Neural cell (in vitro differentiated cells): ENCODE measurements around the gene ERBB4. TPM values are rescaled to one million over a fixed set of nuclear protein-coding genes. Genes with fewer than 3 reads are reported as not detected.

Experiments used
- H2AFZ ChIP-seq: fragments of 200-600, 300-800 bp; sonication (generic), shearing (Covaris generic); 2 replicates; pipeline ENCODE4 v1.6.0; 2014; ENCODE audit warnings: low read depth, mild to moderate bottlenecking, antibody characterized with exemption, low read length, moderate library complexity
- H3F3A ChIP-seq: fragments of 200-600 bp; shearing (Covaris generic); 2 replicates; pipeline ENCODE4 v1.6.1; 2016; ENCODE audit warnings: mild to moderate bottlenecking, moderate library complexity, mixed read lengths, antibody characterized with exemption, low read length; ENCODE audit not compliant: insufficient read depth, poor library complexity, severe bottlenecking
- H3K27ac ChIP-seq: fragments of 200-600, 300-800 bp; sonication (generic), shearing (Covaris generic); 2 replicates; pipeline ENCODE4 v1.5.1; 2014; ENCODE audit warnings: mild to moderate bottlenecking, low read length, moderate library complexity
- H3K27me3 ChIP-seq: fragments of 300-800, 200-600 bp; sonication (generic), shearing (Covaris generic); 2 replicates; pipeline ENCODE4 v1.6.0; 2014; ENCODE audit warnings: mild to moderate bottlenecking, low read depth, low read length, moderate library complexity; ENCODE audit not compliant: insufficient read depth
- H3K36me3 ChIP-seq: fragments of 300-800, 200-600 bp; sonication (generic), shearing (Covaris generic); 2 replicates; pipeline ENCODE4 v1.5.1; 2014; ENCODE audit warnings: mild to moderate bottlenecking, antibody characterized with exemption, low read length, moderate library complexity; ENCODE audit not compliant: insufficient read depth
- H3K4me2 ChIP-seq: fragments of 300-800, 200-600 bp; sonication (generic), shearing (Covaris generic); 2 replicates; pipeline ENCODE4 v1.6.0; 2014; ENCODE audit warnings: mild to moderate bottlenecking, low read length
- H3K4me3 ChIP-seq: fragments of 300-800, 200-600 bp; sonication (generic), shearing (Covaris generic); 2 replicates; pipeline ENCODE4 v1.5.1; 2014; ENCODE audit warnings: mild to moderate bottlenecking, low read length, moderate library complexity
- H3K79me2 ChIP-seq: fragments of 200-600 bp; shearing (Covaris generic); replicated peaks from 2 replicates; pipeline ENCODE4 v1.6.0; 2014; ENCODE audit warnings: mild to moderate bottlenecking, low read length, moderate library complexity; ENCODE audit not compliant: insufficient read depth
- H3K9ac ChIP-seq: fragments of 300-800, 200-600 bp; sonication (generic), shearing (Covaris generic); 2 replicates; pipeline ENCODE4 v1.6.1; 2016; ENCODE audit warnings: mild to moderate bottlenecking, low read length, mixed read lengths
- H3K9me2 ChIP-seq: fragments of 200-600 bp; shearing (Covaris generic); 2 replicates; pipeline ENCODE4 v1.6.1; 2016; ENCODE audit warnings: mild to moderate bottlenecking, low read length, mixed read lengths; ENCODE audit not compliant: insufficient read depth
- H3K9me3 ChIP-seq: fragments of 200-600, 300-800 bp; sonication (generic), shearing (Covaris generic); 2 replicates; pipeline ENCODE4 v1.6.1; 2016; ENCODE audit warnings: mild to moderate bottlenecking, mixed run types, low read length, moderate library complexity, mixed read lengths
- H4K20me1 ChIP-seq: fragments of 200-600 bp; shearing (Covaris generic); 2 replicates; pipeline ENCODE4 v1.6.1; 2016; ENCODE audit warnings: mild to moderate bottlenecking, mixed run types; ENCODE audit not compliant: insufficient read depth
- EP300 ChIP-seq: fragments of 450-650 bp; conservative IDR thresholded peaks from 2 replicates; pipeline ENCODE4 v1.6.1; 2014; ENCODE audit warnings: antibody characterized with exemption, mild to moderate bottlenecking, moderate library complexity; ENCODE audit not compliant: poor library complexity, severe bottlenecking
- EZH2 ChIP-seq: fragments of 200-600, 300-800 bp; shearing (Covaris generic), sonication (generic); IDR thresholded peaks from 2 replicates; pipeline ENCODE4 v1.6.1; 2014; ENCODE audit warnings: antibody characterized with exemption, low read length, borderline replicate concordance, mild to moderate bottlenecking; ENCODE audit not compliant: insufficient read depth, poor library complexity, severe bottlenecking
- MXI1 ChIP-seq: fragments of 450-650 bp; conservative IDR thresholded peaks from 2 replicates; pipeline ENCODE4 v1.6.1; 2014; ENCODE audit warnings: antibody characterized with exemption, mild to moderate bottlenecking; ENCODE audit not compliant: poor library complexity, severe bottlenecking
- POLR2AphosphoS5 ChIP-seq: IDR thresholded peaks from 2 replicates; pipeline ENCODE4 v1.6.1; 2012
- RAD21 ChIP-seq: fragments of 450-650 bp; conservative IDR thresholded peaks from 2 replicates; pipeline ENCODE4 v1.6.1; 2014; ENCODE audit warnings: antibody characterized with exemption, mild to moderate bottlenecking, moderate library complexity
- SMC3 ChIP-seq: fragments of 450-650 bp; conservative IDR thresholded peaks from 2 replicates; pipeline ENCODE4 v1.6.1; 2014; ENCODE audit warnings: antibody characterized with exemption, mild to moderate bottlenecking, moderate library complexity; ENCODE audit not compliant: poor library complexity
- TAF1 ChIP-seq: IDR thresholded peaks from 2 replicates; pipeline ENCODE4 v1.6.1; 2012; ENCODE audit warnings: low read depth
- polyA plus RNA-seq: library from polyadenylated mRNA; depleted of rRNA; stranded (reverse); fragments of >200 nt; gene quantifications from 2 replicates; pipeline ENCODE4 v1.2.3, GENCODE V29; 2014
- TF ChIP-seq, protein P1 (sequence below): IDR thresholded peaks from 2 replicates; pipeline ENCODE4 v1.6.1; 2012; ENCODE audit warnings: borderline replicate concordance
- TF ChIP-seq, protein P2 (sequence below): fragments of 450-650 bp; IDR thresholded peaks from 2 replicates; pipeline ENCODE4 v1.5.1; 2014; ENCODE audit warnings: antibody characterized with exemption, mild to moderate bottlenecking, moderate library complexity; ENCODE audit not compliant: poor library complexity, severe bottlenecking

The ERBB4 gene
- polyA plus RNA-seq, 1 donor from 2014 or later = 0.69 TPM

DNA sequence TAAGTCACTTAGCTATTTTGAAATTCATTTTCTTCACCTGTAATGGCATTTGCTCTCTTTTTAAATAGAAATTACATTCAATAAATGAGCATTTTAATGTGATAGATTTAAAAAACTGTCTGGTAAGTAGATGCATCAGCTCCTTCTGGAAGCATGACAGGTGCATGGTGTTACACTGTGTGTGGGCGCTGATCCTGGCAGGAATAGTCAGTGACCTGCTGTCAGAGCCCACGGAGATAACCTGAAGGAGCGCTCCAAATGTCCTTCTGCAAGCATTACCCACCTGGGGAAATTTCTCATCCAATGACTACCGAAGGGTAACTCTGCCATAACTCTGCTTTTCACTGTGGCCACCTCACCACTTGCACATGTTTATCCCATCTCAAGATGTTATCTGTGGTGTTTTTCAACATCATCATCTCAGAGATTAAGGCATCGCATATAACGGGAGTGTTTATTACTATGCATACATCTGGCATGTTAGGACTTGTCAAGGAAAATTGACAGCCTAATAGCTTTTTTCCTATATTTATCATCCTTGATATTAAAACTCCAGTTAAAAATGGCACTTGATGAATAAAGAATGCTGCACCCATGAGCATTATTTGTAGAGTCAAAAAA lies 637.3 kb downstream of the ERBB4 start:
- Histone ChIP-seq H4K20me1 (no peaks in the 10 kb centered on the region), H3K79me2 (no peaks in the 10 kb centered on the region), H3K9me3 (no peaks in the 10 kb centered on the region), H3K4me3 (no peak overlapping the region), H3K27ac (no peak overlapping the region), H3K36me3 (no peaks in the 10 kb centered on the region), H3K9ac (no peak overlapping the region), H3K27me3 (no peaks in the 10 kb centered on the region), H3K9me2 (no peaks in the 10 kb centered on the region), H3K4me2 (no peak overlapping the region), H3F3A (no peaks in the 10 kb centered on the region), H2AFZ (no peak overlapping the region)
- TF ChIP-seq, protein P1, sequence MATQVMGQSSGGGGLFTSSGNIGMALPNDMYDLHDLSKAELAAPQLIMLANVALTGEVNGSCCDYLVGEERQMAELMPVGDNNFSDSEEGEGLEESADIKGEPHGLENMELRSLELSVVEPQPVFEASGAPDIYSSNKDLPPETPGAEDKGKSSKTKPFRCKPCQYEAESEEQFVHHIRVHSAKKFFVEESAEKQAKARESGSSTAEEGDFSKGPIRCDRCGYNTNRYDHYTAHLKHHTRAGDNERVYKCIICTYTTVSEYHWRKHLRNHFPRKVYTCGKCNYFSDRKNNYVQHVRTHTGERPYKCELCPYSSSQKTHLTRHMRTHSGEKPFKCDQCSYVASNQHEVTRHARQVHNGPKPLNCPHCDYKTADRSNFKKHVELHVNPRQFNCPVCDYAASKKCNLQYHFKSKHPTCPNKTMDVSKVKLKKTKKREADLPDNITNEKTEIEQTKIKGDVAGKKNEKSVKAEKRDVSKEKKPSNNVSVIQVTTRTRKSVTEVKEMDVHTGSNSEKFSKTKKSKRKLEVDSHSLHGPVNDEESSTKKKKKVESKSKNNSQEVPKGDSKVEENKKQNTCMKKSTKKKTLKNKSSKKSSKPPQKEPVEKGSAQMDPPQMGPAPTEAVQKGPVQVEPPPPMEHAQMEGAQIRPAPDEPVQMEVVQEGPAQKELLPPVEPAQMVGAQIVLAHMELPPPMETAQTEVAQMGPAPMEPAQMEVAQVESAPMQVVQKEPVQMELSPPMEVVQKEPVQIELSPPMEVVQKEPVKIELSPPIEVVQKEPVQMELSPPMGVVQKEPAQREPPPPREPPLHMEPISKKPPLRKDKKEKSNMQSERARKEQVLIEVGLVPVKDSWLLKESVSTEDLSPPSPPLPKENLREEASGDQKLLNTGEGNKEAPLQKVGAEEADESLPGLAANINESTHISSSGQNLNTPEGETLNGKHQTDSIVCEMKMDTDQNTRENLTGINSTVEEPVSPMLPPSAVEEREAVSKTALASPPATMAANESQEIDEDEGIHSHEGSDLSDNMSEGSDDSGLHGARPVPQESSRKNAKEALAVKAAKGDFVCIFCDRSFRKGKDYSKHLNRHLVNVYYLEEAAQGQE = no peak
- TF ChIP-seq EP300 (no peak), TAF1 (no peak)

DNA sequence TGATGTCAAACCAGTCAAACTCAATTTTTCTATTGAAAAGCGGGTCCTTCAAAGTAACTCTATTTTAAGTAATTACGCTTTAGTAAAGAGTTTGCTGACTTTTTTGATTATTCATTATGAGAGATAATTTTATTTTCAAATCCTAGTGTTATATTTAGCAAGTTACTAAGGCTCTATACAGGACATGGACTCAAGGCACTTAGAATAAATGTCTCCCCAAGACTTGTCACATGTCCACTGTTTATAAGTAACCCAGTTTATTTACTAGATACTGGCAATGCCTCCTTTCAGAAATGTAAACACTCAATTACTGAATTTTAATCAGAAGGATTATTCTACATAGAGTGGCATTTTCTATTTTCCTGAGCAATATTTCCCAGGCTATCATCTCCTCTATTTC lies 638.1 kb downstream of the ERBB4 start:
- H3K27me3 ChIP-seq = no peaks in the 10 kb centered on the region
- no peaks in the 10 kb centered on the region for H3K79me2 ChIP-seq
- no peak overlapping the region for H2AFZ ChIP-seq

More for the DNA sequence above, 638.1 kb downstream of the ERBB4 start:
- Histone ChIP-seq H3K9me2 (no peaks in the 10 kb centered on the region), H3K4me2 (no peak overlapping the region), H4K20me1 (no peaks in the 10 kb centered on the region), H3K9ac (no peak overlapping the region), H3F3A (no peaks in the 10 kb centered on the region), H3K36me3 (no peaks in the 10 kb centered on the region), H3K9me3 (no peaks in the 10 kb centered on the region), H3K4me3 (no peak overlapping the region), H3K27ac (no peak overlapping the region)
- TF ChIP-seq SMC3 (no peak), POLR2AphosphoS5 (no peak), MXI1 (no peak), EP300 (no peak), TAF1 (no peak), RAD21 (no peak), EZH2 (no peak)
- TF ChIP-seq, protein P1 = no peak
- TF ChIP-seq, protein P2, sequence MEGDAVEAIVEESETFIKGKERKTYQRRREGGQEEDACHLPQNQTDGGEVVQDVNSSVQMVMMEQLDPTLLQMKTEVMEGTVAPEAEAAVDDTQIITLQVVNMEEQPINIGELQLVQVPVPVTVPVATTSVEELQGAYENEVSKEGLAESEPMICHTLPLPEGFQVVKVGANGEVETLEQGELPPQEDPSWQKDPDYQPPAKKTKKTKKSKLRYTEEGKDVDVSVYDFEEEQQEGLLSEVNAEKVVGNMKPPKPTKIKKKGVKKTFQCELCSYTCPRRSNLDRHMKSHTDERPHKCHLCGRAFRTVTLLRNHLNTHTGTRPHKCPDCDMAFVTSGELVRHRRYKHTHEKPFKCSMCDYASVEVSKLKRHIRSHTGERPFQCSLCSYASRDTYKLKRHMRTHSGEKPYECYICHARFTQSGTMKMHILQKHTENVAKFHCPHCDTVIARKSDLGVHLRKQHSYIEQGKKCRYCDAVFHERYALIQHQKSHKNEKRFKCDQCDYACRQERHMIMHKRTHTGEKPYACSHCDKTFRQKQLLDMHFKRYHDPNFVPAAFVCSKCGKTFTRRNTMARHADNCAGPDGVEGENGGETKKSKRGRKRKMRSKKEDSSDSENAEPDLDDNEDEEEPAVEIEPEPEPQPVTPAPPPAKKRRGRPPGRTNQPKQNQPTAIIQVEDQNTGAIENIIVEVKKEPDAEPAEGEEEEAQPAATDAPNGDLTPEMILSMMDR = no peak
